ENCODE data around the gene DPM2. TPM values are rescaled to one million over a fixed set of nuclear protein-coding genes. Genes with fewer than 3 reads are reported as not detected.

The DPM2 gene, protein sequence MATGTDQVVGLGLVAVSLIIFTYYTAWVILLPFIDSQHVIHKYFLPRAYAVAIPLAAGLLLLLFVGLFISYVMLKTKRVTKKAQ
- 25.7 TPM for total RNA-seq

DNA sequence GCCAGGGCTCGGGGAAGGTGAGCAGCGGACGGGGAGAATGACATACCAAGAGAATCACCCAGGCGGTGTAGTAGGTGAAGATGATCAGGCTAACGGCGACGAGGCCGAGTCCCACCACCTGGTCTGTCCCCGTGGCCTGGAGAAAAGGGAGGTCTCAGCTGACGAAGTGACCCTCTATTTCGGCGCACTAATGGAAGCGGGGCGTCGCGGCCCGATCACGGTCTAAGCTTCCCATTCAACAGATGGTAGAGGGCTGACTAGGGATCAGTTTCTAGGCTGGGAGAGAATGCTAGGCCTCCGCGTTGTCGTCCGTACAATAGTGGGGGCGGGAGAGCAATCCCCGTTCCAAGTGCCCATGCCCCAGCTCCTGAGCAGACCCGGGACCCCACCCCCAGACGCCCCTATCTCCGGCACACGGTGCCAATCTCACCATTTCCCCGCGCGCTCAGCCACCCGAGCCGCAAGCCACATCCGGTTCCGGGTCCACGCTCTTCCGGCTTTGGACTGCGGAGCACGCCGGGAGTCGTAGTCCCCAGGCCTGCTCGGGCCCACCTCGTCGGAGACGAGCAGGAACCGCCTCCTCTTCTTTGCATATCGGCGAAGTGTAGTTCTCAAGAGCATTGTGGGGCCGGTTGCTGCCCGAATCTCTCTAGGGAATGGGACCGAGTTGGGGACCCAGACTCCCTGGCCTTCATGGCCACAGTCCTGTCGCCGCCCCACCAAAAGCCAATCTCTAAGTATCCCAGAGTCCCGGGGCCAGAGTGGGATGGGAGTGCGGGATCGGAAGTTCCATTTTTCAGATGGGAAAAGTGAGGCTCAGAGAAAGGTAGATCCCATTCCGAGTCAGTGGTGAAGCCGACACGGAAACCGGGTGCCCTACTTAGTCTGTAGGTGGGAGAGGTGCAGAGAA is at the start of gene DPM2:
Gene DPM2 (minus strand): TSS at position 467 of the 910 bp plus-strand sequence. CDS start 34 bp downstream, at position 433.
- peak; percentile 81 for ATAC-seq

GRCh38 chr9:127987103-127987614 is 49.5 kb upstream of the DPM2 start:
- ATAC-seq = peak; percentile 56

DNA sequence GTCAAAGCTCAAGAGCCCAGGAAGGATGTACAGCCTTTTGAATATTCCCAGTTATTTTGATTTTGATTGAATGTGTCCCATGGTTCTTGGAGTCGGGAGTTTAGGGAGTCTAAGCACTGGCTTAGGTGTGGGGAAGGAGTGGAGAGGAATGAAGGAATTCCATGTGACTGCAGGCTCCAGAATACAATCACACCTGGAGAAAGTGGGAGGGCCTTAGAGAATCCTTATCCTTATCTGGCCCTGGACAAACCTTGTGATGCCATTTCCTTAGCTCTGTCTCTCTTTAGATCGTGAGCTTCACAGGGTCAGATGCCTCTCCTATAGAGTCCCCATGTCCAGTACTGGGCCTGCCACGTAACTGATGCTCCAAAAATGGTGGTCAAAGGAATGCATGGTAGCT is 47.4 kb upstream of the DPM2 start:
- ATAC-seq = no peak

DNA sequence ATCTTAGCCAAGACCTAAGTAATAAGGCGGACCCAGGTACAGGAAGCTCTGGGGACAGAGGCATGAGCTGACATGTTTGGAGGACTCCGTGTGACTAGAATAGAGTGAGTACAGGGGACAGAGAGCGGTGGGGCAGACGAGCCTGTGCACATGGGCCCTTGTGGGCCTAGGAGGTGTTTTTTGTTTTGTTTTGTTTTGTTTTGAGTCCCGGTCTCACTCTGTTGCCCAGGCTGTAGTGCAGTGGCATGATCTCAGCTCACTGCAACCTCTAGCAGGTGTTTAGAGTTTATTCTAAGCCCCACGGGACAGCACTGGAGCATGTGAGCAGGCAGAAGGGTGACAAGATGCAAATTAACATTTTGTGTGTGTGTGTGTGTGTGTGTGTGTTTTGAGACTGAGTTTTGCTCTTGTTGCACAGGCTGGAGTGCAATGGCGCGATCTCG is 46.2 kb upstream of the DPM2 start:
- no peak for ATAC-seq

- ATAC-seq = no peak
These were observed 45.3 kb upstream of the DPM2 start for GRCh38 chr9:127982912-127983311.

- ATAC-seq = no peak
These were observed 44.0 kb upstream of the DPM2 start for GRCh38 chr9:127981559-127982121.

DNA sequence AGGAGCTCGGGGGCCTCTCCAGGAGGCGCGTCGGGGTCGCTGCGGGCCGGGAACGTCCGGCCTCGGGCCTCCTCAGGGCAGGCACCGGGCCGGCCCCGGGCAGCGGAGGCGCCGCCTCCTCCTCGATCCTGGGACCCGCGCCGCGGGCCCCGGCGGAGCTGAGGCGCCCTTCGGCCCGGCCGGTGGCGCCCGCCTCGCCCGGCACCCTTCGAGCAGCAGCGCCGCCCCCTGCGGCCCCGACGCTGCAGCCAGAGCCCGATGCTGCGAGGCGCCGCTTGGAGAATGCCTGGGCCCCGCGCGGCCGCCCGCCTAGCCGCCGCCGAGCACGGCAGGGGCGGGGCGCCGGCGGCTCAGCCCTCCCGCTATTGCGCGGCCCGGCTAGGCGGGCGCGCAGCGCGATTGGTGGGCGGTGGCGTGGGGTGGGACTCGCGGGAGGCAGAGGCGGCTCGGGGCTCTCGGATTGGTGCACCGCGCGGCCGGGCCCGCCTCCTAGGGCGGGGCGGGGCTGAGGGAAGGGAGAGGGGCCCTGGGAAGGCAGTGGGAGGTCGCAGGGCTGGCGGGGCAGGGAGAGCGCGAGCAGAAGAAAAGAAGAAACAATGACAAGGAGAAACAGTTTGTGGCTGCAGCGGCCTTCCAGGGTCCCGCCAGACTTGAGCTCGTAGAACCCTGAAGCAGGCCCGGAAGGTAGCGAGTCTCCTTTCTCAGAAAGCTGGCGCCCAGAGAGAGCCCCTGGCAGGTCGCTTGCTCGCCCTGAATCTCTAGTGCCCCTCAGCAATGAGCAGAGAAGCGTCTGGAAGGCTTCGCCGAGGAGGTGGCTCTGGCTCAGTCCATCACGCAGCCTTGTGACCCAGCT is 43.3 kb upstream of the DPM2 start, which contains the start of gene EEIG1:
Gene EEIG1 (minus strand): TSS at position 284 of the 853 bp plus-strand sequence. CDS start 852 bp downstream, outside the sequence.
- ATAC-seq = peak; percentile 84

DNA sequence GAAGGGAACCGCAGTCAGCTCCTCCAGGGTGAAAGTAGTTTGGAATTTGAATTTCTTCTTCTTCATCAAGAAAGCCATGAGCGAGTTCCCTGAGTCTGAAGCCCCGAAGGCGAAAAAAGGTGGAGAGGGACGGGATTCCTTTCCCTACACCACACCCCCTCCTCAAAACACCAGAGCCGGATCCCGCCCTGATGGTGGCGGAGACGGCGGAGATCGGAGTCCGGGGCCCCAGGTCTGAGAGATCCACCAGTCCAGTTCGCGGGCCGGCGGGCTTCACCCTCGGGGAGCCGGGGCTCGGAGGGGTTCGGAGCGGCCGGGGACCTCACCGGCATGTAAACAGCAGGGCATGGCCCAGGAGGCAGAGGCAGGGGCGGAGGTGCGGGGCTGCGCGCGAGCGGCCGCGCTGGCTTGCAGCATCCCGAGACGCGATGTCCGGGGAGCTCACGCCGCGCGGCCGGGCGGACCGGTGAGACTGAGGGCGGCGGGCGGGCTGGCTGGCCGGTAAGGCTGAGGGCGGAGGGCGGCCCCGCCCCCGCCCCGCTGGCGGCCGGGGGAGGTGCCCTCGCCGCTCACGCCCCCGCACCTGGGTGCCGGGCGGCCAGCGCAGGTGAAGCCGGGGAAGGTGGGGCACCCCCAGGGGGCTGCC is 42.5 kb upstream of the DPM2 start:
- ATAC-seq = peak; percentile 66

DNA sequence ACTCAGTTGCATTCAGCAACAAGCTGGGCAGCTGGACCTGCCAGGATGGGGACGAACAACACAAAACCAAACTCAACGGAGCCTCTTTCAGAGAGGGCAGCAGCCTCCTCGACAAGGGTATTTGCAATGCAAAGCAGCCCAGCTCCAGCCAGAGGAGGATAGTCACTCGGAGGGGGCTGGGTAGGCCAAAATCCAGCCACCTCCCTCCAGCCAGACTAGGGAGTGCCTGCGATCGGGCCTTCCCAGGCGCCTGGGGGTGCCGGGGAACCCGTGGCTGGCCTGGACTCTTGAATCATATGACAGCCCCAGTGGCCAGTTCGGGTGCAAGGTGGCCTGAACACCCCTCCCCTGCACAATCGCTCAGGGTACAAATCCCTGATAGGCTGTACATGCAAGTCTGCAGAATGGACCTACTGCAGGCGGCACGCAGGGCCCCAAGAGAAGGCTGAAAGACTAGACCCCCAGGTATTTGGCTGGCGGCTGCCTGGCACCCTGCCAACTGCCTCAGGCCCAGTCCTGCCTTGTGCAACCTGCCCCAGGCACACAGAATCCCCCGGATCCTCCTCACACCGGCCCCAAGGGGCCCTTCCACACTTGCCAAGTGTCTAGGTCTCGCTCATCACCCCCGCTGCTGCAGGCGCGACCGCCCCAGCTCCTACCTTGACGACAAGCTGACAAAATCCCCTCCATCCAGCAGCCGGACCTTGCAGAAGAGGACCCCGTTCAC is 41.8 kb upstream of the DPM2 start:
- ATAC-seq = peak; percentile 16

GRCh38 chr9:127979015-127979332 is 41.3 kb upstream of the DPM2 start:
- ATAC-seq = no peak

GRCh38 chr9:127977884-127978647 is 40.4 kb upstream of the DPM2 start:
- no peak for ATAC-seq

DNA sequence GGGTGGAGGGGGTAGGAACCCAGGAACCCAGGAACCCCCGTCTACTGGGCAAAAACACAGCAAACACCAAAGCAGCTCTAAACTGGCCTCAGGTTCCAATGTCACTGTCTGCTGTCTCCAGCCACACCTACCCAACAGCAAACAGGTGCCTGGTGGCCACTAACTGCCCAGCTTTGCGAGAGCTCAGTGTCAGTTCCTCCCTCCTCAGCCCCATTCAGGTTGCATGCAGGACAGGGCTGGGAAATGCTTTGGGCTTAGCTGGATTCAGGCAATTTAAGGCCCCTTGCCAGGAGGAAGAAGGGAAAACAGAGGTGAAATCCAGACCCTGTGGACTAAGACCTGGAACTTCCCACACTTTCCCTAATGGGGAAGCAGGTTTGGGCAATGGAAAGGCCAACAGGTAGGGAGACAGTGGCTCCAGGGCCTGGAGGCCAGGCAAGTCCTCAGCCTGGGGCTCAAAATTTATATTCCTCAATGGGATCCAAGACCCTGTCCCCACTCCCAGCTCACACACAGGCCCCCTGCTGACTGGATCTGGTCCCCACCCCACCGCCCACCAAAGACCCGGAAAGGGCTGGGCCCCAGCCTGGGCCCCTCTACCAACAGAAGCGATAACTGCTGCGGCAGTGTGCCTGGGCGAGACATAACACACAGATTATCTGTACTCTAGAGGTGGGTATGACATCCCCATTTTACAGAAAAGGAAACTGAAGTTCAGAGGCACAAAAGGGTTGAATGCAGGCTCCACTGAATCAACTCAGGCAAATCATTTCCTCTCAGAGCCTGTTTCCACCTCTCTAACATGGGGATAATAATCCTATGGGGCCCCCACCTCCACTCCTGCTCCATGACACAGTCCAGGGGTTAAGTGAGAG is 39.6 kb upstream of the DPM2 start:
- ATAC-seq = no peak

DNA sequence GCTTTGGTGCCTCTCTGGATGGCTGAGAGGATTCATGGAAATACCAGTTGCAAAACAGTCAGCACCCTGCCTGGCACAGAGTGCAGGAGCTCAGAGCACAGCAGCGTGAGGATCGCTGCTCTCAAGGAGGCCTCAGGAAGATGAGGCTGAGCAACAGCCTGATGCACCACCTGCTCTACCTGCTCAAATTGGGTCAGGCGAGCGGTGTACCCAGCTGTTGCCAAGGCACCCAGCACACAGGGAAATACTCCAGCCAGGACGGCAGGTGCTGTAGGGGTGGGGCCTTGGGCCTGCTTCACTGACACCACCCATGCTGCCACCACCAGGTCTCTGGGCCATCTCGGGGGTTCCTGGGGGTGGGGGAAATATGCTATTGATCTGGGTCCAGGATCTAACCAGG is 38.8 kb upstream of the DPM2 start:
- ATAC-seq = peak; percentile 46

GRCh38 chr9:127975376-127976315 is 38.0 kb upstream of the DPM2 start:
- ATAC-seq = no peak

DNA sequence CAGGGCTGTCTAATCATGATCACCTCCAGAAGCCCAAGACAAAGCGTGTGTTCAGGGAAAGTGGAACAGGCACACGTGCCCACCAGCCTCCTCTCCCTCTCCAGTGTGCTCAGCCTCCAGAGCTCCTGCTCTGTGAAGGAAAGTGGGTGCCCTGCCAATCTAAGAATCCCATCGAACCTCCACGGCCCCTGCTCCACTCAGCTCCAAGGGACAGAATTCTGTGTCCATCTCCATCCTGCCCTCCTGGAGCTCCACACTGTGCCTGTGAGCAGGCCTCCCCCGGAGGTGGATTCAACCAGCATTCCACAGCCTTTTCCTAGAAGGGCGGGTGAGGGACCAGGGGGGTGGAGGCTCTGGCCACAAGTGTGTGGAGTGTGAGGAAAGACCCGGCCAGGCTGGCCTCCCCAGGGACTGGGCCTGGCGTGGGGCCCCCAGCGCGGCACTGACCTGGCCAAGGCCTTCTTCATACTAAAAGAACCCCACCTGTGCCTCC is 37.2 kb upstream of the DPM2 start:
- no peak for ATAC-seq

- no peak for ATAC-seq
These were observed 36.5 kb upstream of the DPM2 start for GRCh38 chr9:127974001-127974768.

All from esophagus mucosa (tissue), 1 donor.